Spinal cord (tissue), 10 donors: Measurements from ENCODE around the gene FOXRED1. TPM values are rescaled to one million over a fixed set of nuclear protein-coding genes. Genes with fewer than 3 reads are reported as not detected.

Experiments used
- DNase-seq, 6 donors: peaks; one replicate each; pipeline versions ENCODE4 v3.0.0 to v3.0.0-alpha.2; 2013 to 2015; ENCODE audit warnings: low spot score in 6 of 6, low read depth in 4 of 6
- H3K27ac ChIP-seq: one replicate; pipeline ENCODE4 v1.5.1; 2013; ENCODE audit warnings: low read depth, low read length, control low read depth
- H3K27me3 ChIP-seq: one replicate; pipeline ENCODE4 v1.6.1; 2013; ENCODE audit warnings: low read length; ENCODE audit not compliant: control insufficient read depth, insufficient read depth
- H3K36me3 ChIP-seq: one replicate; pipeline ENCODE4 v1.6.1; 2013; ENCODE audit warnings: low read length; ENCODE audit not compliant: control insufficient read depth, insufficient read depth
- H3K4me1 ChIP-seq: one replicate; pipeline ENCODE4 v1.6.1; 2013; ENCODE audit warnings: low read length; ENCODE audit not compliant: control insufficient read depth, insufficient read depth
- H3K4me3 ChIP-seq: one replicate; pipeline ENCODE4 v1.5.1; 2013; ENCODE audit warnings: low read depth, low read length, control low read depth
- H3K9me3 ChIP-seq: one replicate; pipeline ENCODE4 v1.6.1; 2013; ENCODE audit warnings: low read length; ENCODE audit not compliant: control insufficient read depth, insufficient read depth
- WGBS: methylation state at CpG from one replicate; pipeline ENCODE4 v1.1.5; 2013; ENCODE audit warnings: missing lambda C conversion rate; ENCODE audit not compliant: insufficient coverage; 5-methylcytosine and 5-hydroxymethylcytosine counted together
- long read RNA-seq, 4 donors: transcript quantifications; one replicate each; lab custom pipeline, GENCODE V29; 2026
- polyA plus RNA-seq, 2 donors: library from polyadenylated mRNA; unstranded; fragments of 120-200 nt; gene quantifications; one replicate each; pipeline ENCODE4 v1.2.1, GENCODE V29; 2013; ENCODE audit not compliant: insufficient read length in 2 of 2
- total RNA-seq, 2 donors: library from RNA; depleted of rRNA in 1 of 2; stranded (reverse); fragments of 120-200 nt in 1 of 2; fragments of >200 nt in 1 of 2; gene quantifications; one replicate each; pipeline versions ENCODE4 v1.2.3 to v1.2.4, GENCODE V29; 2013 to 2014
- donor health status: healthy.

The FOXRED1 gene
- 10 to 100 TPM; 17.6 to 28.8 TPM for total RNA-seq
- polyA plus RNA-seq, result 10 to 100 TPM; 34.9 to 79.5 TPM
- long read RNA-seq, donor 1, partial matches to known transcripts, result 6 of 11 reads
- long read RNA-seq, donor 1, other reads (novel, unspliced or antisense), result 0 of 11 reads
- long read RNA-seq, donor 2, partial matches to known transcripts, result 0 of 4 reads
- long read RNA-seq, donor 2, other reads (novel, unspliced or antisense), result 0 of 4 reads
- long read RNA-seq, donor 3, partial matches to known transcripts, result 0 of 2 reads
- long read RNA-seq, donor 3, other reads (novel, unspliced or antisense), result 0 of 2 reads
- long read RNA-seq, donor 4, transcript FOXRED1-201 (11 exons, 1,970 nt), result major isoform, 6 of 6 reads
- long read RNA-seq, donor 4, partial matches to known transcripts, result 0 of 6 reads
- long read RNA-seq, donor 4, other reads (novel, unspliced or antisense), result 0 of 6 reads

DNA sequence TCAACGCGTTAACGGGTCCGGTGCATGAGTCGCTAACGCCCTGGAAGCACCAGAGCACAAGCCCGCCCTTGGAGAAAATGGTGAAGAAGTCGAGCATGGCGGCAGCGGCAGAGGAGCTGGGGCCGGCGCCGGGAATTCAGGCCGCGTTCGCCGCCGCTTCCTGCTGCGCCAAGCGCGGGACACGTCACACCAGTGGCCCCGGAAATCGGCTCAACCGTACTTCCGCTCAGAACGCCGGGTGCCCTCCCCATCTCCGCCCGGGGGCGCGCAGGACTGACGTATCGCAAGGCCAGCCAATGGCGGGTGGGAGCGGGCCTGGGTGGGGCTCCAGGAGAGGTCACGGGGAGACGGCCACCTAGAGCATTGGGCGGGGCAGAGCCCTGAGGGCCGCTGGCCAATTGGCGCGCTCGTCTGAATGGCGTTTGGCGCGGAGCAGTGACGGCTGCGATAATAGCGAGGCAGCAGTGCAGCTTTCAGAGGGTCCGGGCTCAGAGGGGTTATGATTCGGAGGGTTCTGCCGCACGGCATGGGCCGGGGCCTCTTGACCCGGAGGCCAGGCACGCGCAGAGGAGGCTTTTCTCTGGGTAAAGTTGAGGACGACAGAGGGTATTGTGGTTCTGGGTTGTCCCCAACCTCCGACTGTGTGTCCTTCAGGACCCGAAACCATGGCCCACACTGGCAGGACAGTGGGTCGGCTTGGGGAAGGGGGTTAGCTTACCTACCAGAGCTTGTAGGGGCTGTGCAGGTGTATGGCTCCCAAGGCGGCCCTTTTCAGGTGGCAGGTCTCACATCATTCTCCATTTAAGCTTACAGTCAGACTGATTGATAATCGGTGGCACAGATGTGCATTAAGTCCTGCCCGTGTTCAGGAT lies at the start of gene FOXRED1, which contains the start of gene SRPRA:
TSS of gene FOXRED1 (plus strand) at position 447 of the 872 bp plus-strand sequence. CDS start at position 500, 53 bp downstream.
TSS of gene SRPRA (minus strand) at position 188 of the 872 bp plus-strand sequence. CDS start at position 97, 91 bp downstream.
- Histone ChIP-seq H3K36me3 (peaks cover 49% of the 10 kb centered on the region), H3K27ac (peak within 1 kb of the TSS; percentile 90), H3K27me3 (no peaks in the 10 kb centered on the region), H3K4me1 (peaks cover 12% of the 10 kb centered on the region), H3K4me3 (peak within 1 kb of the TSS; percentile 98), H3K9me3 (no peaks in the 10 kb centered on the region)
- DNase-seq, result peak; percentile 90 to 99 (median 96)
- WGBS, result under 1% methylated on average over 63 of the region's 64 CpGs

DNA sequence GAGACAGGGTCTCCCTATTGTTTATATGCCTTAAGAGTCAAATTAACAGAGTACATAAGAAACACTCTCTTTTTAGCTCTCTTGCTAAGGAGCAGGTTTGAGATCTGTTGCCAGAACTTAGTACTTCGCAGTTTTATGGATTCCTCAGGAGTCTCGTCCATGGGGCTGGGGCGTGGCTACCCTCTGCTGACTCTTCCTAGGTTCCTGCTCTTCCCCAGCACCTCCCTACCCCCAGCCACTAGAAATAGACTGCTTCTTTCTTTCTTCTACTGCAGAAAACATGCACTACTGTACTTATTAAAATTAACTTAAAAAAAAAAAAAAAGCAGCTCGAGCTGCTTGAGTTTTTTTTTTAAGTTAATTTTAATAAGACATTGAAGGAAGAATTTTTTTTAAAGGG lies 49.4 kb upstream of the FOXRED1 start:
- no peaks in the 10 kb centered on the region for H3K9me3 ChIP-seq
- no peak overlapping the region for H3K4me3 ChIP-seq
- H3K27me3 ChIP-seq, result no peaks in the 10 kb centered on the region
- no peaks in the 10 kb centered on the region for H3K4me1 ChIP-seq
- no peak overlapping the region for H3K27ac ChIP-seq
- no peaks in the 10 kb centered on the region for H3K36me3 ChIP-seq
- DNase-seq, result no peak
- WGBS, result 91% methylated on average over 3 of the region's 4 CpGs

DNA sequence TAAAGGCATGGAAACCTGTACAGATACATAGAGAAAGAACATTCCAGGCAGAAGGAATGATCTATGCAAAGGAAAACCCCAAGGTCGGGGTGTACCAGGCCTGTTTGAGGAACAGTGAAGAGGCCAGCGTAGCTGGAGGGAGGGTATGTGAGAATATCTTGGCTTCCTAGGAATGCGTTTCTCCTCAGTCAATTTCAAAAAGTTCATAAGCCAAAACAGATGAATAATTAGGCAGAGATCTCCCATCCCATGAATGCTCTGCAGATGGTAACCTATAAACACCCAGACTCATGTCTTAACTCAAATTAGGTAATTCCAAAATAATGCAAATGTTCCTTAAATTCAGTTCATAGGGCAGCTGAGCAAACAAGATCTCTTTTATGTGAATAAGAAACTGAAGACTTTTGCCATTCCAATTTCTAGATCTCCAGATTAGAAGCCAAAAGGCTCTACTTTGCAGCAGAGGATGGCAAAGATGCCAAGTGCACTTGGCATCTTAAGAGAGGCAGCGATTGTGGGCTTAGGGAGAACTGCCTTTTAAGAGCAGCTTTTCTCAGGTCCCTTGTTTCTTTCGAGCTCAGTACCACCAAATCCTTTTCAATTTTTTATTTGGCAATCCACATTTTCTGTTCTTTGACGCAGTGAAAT lies 44.2 kb upstream of the FOXRED1 start:
- Histone ChIP-seq H3K36me3 (no peaks in the 10 kb centered on the region), H3K4me1 (no peaks in the 10 kb centered on the region), H3K9me3 (no peaks in the 10 kb centered on the region), H3K27ac (no peak overlapping the region), H3K27me3 (no peaks in the 10 kb centered on the region), H3K4me3 (no peak overlapping the region)
- DNase-seq, result peak in 1 of 6 donors; percentile 59
- WGBS, result 74% methylated on average over 3 of the region's 6 CpGs

DNA sequence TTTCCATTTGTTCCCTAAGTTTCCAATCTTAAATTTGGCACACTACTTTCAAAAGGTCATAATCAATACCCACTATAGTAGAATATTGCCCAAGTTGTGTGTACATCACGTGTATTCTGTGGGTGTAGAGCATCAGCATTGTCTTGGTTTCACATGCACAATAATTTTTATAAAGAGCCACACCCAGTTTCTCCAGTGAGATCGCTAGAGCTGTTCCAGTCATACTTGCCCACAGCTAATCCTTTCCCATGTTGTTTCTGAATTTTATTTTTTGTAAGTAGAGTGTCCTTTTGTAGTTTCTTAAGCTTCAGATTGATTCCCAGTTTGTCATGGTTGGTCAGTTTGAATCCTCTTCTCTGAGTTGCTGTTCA lies 43.7 kb upstream of the FOXRED1 start:
- WGBS, result no CpG with 5 or more reads among the region's 2 CpGs

DNA sequence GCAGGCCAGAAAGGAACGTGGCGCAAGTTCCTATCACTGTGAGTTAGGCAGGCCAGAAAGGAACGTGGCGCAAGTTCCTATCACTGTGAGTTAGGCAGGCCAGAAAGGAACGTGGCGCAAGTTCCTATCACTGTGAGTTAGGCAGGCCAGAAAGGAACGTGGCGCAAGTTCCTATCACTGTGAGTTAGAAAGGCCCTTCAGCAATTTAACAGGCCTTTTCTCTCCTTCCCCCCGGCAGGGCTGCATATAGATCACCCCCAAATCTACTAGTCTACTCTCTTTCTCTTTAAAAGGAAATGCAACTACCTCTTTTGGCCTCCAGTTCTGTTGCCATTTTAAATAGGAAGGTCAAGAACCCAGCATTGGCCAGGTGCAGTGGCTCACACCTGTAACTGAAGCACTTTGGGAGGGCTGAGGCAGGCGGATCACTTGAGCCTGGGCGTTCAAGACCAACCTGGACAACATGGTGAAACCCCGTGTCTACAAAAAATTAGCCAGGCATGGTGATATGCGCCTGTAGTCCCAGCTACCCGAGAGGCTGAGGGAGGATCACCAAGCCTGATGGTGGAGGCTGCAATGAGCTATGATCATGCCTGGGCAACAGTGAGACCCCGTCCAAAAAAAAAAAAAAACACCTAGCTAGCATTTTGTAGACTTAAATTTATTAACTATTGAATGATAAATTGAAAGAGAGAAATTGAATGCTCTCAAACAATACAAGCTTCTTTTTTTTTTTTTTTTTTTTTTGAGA lies 42.4 kb upstream of the FOXRED1 start:
- H3K36me3 ChIP-seq, result no peaks in the 10 kb centered on the region
- H3K27me3 ChIP-seq, result no peaks in the 10 kb centered on the region
- no peak overlapping the region for H3K27ac ChIP-seq
- H3K4me3 ChIP-seq, result no peak overlapping the region
- no peaks in the 10 kb centered on the region for H3K9me3 ChIP-seq
- WGBS, result 88% methylated on average over 3 of the region's 15 CpGs
- no peak for DNase-seq
- no peaks in the 10 kb centered on the region for H3K4me1 ChIP-seq

More for the DNA sequence above, 43.7 kb upstream of the FOXRED1 start:
- Histone ChIP-seq H3K4me3 (no peak overlapping the region), H3K27me3 (no peaks in the 10 kb centered on the region), H3K36me3 (no peaks in the 10 kb centered on the region), H3K27ac (no peak overlapping the region), H3K4me1 (no peaks in the 10 kb centered on the region), H3K9me3 (no peaks in the 10 kb centered on the region)
- no peak for DNase-seq

DNA sequence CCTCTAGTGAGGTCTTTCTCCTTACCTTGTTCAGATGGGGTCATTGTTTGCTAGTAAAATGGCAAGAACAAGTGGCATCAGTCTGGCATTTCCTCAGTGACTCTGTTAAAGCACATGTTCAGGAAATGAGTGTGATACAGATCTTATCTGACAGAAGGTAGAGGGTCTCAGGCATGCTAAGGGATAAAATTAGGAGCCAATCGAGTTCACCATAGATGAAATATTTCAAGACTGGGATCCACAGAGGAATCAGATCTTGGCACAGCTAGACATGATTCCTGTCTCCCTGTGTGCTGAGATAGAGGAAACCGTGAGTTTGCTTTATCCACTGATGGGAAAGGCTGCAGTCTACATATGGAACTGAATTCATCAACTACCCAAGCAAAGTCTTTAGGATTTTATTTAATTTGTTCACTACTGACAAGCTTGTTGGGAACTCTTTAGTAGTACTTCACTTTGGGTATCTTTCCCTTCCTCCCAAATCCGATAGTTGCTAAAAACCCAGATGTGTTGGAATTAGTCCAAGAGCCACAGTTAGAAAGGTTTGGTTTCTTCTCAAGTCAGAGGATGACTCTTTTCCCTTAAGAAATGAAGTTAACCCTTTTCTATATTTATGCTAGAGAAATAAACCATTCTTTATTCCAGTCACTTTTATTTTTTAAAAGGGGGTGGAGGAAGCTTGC lies 39.0 kb upstream of the FOXRED1 start:
- no CpG with 5 or more reads among the region's 3 CpGs for WGBS
- Histone ChIP-seq H3K36me3 (no peaks in the 10 kb centered on the region), H3K9me3 (no peaks in the 10 kb centered on the region), H3K4me1 (no peaks in the 10 kb centered on the region), H3K27ac (no peak overlapping the region), H3K4me3 (no peak overlapping the region), H3K27me3 (no peaks in the 10 kb centered on the region)
- peak in 1 of 6 donors; percentile 30 for DNase-seq

DNA sequence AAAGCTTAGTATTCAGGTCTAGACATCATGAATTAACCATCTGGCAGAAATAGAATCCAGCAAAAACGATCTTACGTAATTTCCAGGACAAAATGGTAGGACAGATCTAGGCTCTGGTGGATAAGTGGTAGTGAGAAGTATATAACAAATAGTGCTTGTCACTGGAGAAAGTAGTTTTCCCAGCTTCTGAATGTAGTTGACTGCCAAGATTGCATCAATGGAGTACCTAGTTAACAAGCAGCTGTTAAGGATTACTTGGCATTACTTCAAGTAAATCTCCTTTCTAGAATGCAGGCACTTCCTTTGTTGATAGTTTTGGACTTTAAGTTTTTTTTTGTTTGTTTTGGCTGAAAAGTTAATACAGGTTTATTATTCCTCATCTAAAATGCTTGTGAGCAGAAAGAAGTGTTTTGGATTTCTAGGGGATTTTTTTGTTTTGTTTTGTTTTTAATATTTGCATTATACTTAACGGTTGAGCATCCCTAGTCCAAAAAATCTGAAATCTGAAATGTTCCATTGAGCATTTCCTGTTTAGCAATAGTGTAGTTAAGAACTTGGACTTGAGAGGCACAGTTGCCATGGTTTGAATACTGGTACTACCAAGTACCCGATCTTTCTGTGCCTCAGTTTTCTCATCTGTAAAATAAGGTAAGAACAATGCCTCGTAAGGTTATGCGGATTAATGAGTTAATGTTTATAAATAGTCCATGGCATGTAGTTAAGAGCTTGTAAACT lies 37.1 kb upstream of the FOXRED1 start:
- peak in 2 of 6 donors; percentile 12 to 47 for DNase-seq
- 66% methylated on average over 4 of the region's 6 CpGs for WGBS
- Histone ChIP-seq H3K9me3 (no peaks in the 10 kb centered on the region), H3K4me3 (no peak overlapping the region), H3K27me3 (no peaks in the 10 kb centered on the region), H3K36me3 (no peaks in the 10 kb centered on the region), H3K4me1 (no peaks in the 10 kb centered on the region), H3K27ac (no peak overlapping the region)

DNA sequence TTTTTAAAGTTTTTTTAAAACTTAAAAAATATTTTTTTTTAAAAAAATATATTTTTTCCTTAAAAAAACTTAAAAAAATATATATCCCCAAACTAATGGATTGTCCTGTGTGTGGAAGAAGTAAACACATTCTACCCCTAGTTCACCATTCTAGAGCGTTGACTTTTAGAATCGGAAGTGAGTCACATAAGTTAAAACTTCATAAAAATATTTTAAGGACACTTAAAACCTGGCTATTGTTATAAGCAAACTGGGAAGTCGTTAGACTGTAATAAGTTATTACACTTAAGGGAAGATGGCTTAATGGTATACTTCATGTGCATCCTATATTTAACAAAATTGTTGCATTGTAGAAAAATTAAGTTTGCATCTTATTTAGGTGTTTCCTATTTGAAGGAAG lies 36.3 kb upstream of the FOXRED1 start:
- DNase-seq, result no peak
- Histone ChIP-seq H3K4me3 (no peak overlapping the region), H3K27ac (no peak overlapping the region), H3K36me3 (peaks cover 2% of the 10 kb centered on the region), H3K9me3 (no peaks in the 10 kb centered on the region), H3K4me1 (no peaks in the 10 kb centered on the region), H3K27me3 (no peaks in the 10 kb centered on the region)
- WGBS, result no CpG with 5 or more reads among the region's 3 CpGs
